Measurements from ENCODE around the gene NFIX. TPM values are rescaled to one million over a fixed set of nuclear protein-coding genes. Genes with fewer than 3 reads are reported as not detected.
A peak's percentile ranks its signal among the peaks of the same experiment; 100 is the strongest.

Gene NFIX
- total and polyA plus RNA-seq, 2 donors (not counting 3 experiments of a cell fraction or from before 2014, with no cell fraction given): 9.8 to 37.7 TPM

DNA sequence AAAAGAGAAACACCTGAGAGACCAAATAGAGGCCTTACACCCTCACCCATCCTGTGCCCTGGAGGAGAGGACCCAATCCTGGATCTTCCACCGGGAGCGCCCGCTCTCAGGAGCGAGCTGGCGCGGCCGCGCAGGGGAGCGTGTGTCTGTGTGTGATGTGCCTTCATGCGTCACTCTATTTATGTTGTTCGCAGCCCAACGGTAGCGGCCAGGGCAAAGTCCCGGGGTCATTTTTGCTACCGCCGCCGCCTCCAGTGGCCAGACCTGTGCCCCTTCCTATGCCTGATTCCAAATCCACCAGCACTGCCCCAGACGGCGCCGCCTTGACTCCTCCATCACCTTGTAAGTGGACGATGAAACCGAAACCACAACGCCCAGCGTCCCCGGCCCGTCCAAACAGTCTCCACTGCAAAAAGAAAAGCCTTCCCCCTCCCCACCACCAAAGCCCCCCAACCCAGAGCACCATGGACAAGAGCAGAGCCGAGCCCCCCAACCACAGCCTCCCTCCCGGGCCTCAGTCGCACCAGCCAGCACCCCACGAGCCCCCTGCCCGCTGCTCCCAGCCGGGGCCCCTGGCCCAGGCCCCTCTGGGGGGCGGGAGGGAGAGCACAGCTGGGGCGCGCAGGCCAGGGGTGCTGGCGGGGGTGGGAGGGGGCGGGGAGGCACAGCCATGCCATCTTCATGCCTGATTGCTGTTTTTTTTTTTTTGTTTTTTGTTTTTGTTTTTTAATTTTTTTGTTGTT lies 92.7 kb downstream of the NFIX start:
- no peaks in the 10 kb centered on the region for H3K79me2 ChIP-seq (ENCODE audit: control insufficient read depth, insufficient read depth, low read length)
- ChIA-PET CTCF (interaction anchor here (1.1 to 7.2 kb wide), 4 partner anchors 27 to 122 kb away, joined by 4 to 76 read pairs (median 8); no protein-coding TSS in a partner anchor), POLR2A (no interaction called here)
- no peak overlapping the region for H3K27ac ChIP-seq (ENCODE audit: insufficient read depth, low read depth, low read length)
- no peaks in the 10 kb centered on the region for H4K20me1 ChIP-seq (replicated peaks; ENCODE audit: control insufficient read depth, extremely low read depth, insufficient read depth, low read length)
- no TSS peak for BruUV-seq (replicated peaks)
- no peaks in the 10 kb centered on the region for H3K27me3 ChIP-seq (ENCODE audit: control insufficient read depth in 2 of 2, insufficient read depth in 2 of 2, low read length in 2 of 2)
- H3K9me1 ChIP-seq (replicated peaks; ENCODE audit: control insufficient read depth, extremely low read depth, insufficient read depth, low read length): no peaks in the 10 kb centered on the region
- H3K9ac ChIP-seq (replicated peaks; ENCODE audit: extremely low read depth, insufficient read depth, low read length): no peak overlapping the region
- TF ChIP-seq, protein P1, sequence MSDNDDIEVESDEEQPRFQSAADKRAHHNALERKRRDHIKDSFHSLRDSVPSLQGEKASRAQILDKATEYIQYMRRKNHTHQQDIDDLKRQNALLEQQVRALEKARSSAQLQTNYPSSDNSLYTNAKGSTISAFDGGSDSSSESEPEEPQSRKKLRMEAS (IDR thresholded peaks at IDR 0.05; ENCODE audit: insufficient read depth, insufficient read length): no peak
- TF ChIP-seq MYC (IDR thresholded peaks at IDR 0.05; ENCODE audit: low read depth, low read length) (no peak), POLR2A (IDR thresholded peaks at IDR 0.05; ENCODE audit: low read depth, low read length) (no peak), GATA2 (IDR thresholded peaks at IDR 0.05; ENCODE audit: insufficient read depth, insufficient read length, low read depth, low read length) (no peak), JUN (IDR thresholded peaks at IDR 0.05; ENCODE audit: borderline replicate concordance, insufficient read depth, insufficient read length, low read depth) (no peak), EZH2 (IDR thresholded peaks at IDR 0.05; ENCODE audit: borderline replicate concordance, low read depth, low read length, severe bottlenecking) (no peak), POLR2AphosphoS5 (IDR thresholded peaks at IDR 0.05; ENCODE audit: insufficient read depth, low read depth, low read length) (no peak), FOS (IDR thresholded peaks at IDR 0.05; ENCODE audit: borderline replicate concordance, insufficient read depth, low read length) (no peak)
- TF ChIP-seq, protein P2, sequence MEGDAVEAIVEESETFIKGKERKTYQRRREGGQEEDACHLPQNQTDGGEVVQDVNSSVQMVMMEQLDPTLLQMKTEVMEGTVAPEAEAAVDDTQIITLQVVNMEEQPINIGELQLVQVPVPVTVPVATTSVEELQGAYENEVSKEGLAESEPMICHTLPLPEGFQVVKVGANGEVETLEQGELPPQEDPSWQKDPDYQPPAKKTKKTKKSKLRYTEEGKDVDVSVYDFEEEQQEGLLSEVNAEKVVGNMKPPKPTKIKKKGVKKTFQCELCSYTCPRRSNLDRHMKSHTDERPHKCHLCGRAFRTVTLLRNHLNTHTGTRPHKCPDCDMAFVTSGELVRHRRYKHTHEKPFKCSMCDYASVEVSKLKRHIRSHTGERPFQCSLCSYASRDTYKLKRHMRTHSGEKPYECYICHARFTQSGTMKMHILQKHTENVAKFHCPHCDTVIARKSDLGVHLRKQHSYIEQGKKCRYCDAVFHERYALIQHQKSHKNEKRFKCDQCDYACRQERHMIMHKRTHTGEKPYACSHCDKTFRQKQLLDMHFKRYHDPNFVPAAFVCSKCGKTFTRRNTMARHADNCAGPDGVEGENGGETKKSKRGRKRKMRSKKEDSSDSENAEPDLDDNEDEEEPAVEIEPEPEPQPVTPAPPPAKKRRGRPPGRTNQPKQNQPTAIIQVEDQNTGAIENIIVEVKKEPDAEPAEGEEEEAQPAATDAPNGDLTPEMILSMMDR (IDR thresholded peaks at IDR 0.05; ENCODE audit: extremely low read depth in 1 of 2, insufficient read depth in 1 of 2, low read depth in 1 of 2, low read length in 2 of 2): no peak
- no peak overlapping the region for H3K4me2 ChIP-seq (ENCODE audit: insufficient read depth, low read length)
- peak overlapping the region; percentile 44 for H2AFZ ChIP-seq (ENCODE audit: low read depth, low read length)
- dilution Hi-C loops (cut with MboI; ENCODE audit: extremely low pct_ligation_motif_present, low sequenced_read_pairs) (no loop called here), intact Hi-C loops (cut with micrococcal nuclease) (no loop called here)
- no peaks in the 10 kb centered on the region for H3K9me3 ChIP-seq (replicated peaks; ENCODE audit: control insufficient read depth, insufficient read depth, low read length)
- DNase-seq (ENCODE audit: low read depth, low spot score): no peak
- H3K4me1 ChIP-seq (ENCODE audit: control insufficient read depth, extremely low read depth, insufficient read depth, low read length): peaks cover 12% of the 10 kb centered on the region
- FAIRE-seq: no peak
- H3K4me3 ChIP-seq (replicated peaks in 1 of 3; ENCODE audit: insufficient read depth in 1 of 3, low read depth in 1 of 3, low read length in 3 of 3): peak overlapping the region in 1 of 3 experiments; percentile 14
- peaks cover 0 to 2% of the 10 kb centered on the region in 2 experiments for H3K36me3 ChIP-seq (ENCODE audit: control insufficient read depth in 2 of 2, extremely low read depth in 1 of 2, insufficient read depth in 2 of 2, low read length in 2 of 2)

Measured in endothelial cell of umbilical vein (primary cell).